Measurements from ENCODE around the gene CADPS.

CADPS gene

GRCh38 chr3:62502315-62503300 lies 372.6 kb downstream of the CADPS start:
- no peak for DNase-seq (ENCODE audit: low spot score)

- no peak for DNase-seq (ENCODE audit: low spot score)
Observed at GRCh38 chr3:62501289-62501668, 373.9 kb downstream of the CADPS start.

GRCh38 chr3:62500556-62501288 lies 374.5 kb downstream of the CADPS start:
- DNase-seq (ENCODE audit: low spot score): no peak

GRCh38 chr3:62497156-62497555 lies 378.1 kb downstream of the CADPS start:
- no peak for DNase-seq (ENCODE audit: low spot score)

- no peak for DNase-seq (ENCODE audit: low spot score)
Observed at GRCh38 chr3:62496503-62496902, 378.7 kb downstream of the CADPS start.

- no peak for DNase-seq (ENCODE audit: low spot score)
Observed at GRCh38 chr3:62493109-62493801, 382.0 kb downstream of the CADPS start.

- no peak for DNase-seq (ENCODE audit: low spot score)
Observed at GRCh38 chr3:62482961-62483360, 392.3 kb downstream of the CADPS start.

- no peak for DNase-seq (ENCODE audit: low spot score)
Observed at GRCh38 chr3:62481962-62482361, 393.3 kb downstream of the CADPS start.

GRCh38 chr3:62480056-62480455 lies 395.2 kb downstream of the CADPS start:
- no peak for DNase-seq (ENCODE audit: low spot score)

GRCh38 chr3:62479326-62479725 lies 395.9 kb downstream of the CADPS start:
- no peak for DNase-seq (ENCODE audit: low spot score)

- no peak for DNase-seq (ENCODE audit: low spot score)
Observed at GRCh38 chr3:62475306-62475705, 399.9 kb downstream of the CADPS start.

GRCh38 chr3:62467966-62468722 lies 407.1 kb downstream of the CADPS start:
- DNase-seq (ENCODE audit: low spot score): no peak

- DNase-seq (ENCODE audit: low spot score): no peak
Observed at GRCh38 chr3:62462788-62463187, 412.4 kb downstream of the CADPS start.

GRCh38 chr3:62462104-62462762 lies 413.0 kb downstream of the CADPS start:
- DNase-seq (ENCODE audit: low spot score): no peak

- no peak for DNase-seq (ENCODE audit: low spot score)
Observed at GRCh38 chr3:62454916-62455315, 420.3 kb downstream of the CADPS start.

GRCh38 chr3:62453448-62453847 lies 421.8 kb downstream of the CADPS start:
- no peak for DNase-seq (ENCODE audit: low spot score)

GRCh38 chr3:62451211-62451887 lies 423.9 kb downstream of the CADPS start:
- no peak for DNase-seq (ENCODE audit: low spot score)

GRCh38 chr3:62446337-62446940 lies 428.8 kb downstream of the CADPS start:
- DNase-seq (ENCODE audit: low spot score): no peak

GRCh38 chr3:62445275-62445674 lies 429.9 kb downstream of the CADPS start:
- DNase-seq (ENCODE audit: low spot score): no peak

GRCh38 chr3:62439978-62440377 lies 435.2 kb downstream of the CADPS start:
- DNase-seq (ENCODE audit: low spot score): no peak
